Naive thymus-derived CD4-positive, alpha-beta T cell (primary cell): Measurements from ENCODE around the gene ALKBH3. TPM values are rescaled to one million over a fixed set of nuclear protein-coding genes. Genes with fewer than 3 reads are reported as not detected.

Experiments
- ATAC-seq: fragments of 150-1000 bp; cut with Tn5 transposase; 2 replicates; pipeline ENCODE4 v1.10.0; 2021; ENCODE audit warnings: mild to moderate bottlenecking, moderate library complexity
- CTCF ChIA-PET: fragments of 350-600 bp; sonication (Branson Sonifier 250); formaldehyde crosslinking; loops from one replicate; lab custom pipeline; 2021; ENCODE audit warnings: antibody characterized with exemption; lab: Charles Lee
- POLR2A ChIA-PET: fragments of 350-600 bp; sonication (Branson Sonifier 250); formaldehyde crosslinking; loops from one replicate; lab custom pipeline; 2021; ENCODE audit warnings: antibody characterized with exemption, inconsistent platforms; lab: Charles Lee
- DNase-seq, 9 donors: peaks; one replicate each; pipeline versions ENCODE4 v3.0.0 to v3.0.0-alpha.2; 2020 to 2022; ENCODE audit warnings: mixed read lengths in 1 of 9
- H3K27ac ChIP-seq: one replicate; pipeline ENCODE4 v1.7.0; 2013; ENCODE audit warnings: mild to moderate bottlenecking, low read depth, low read length, moderate library complexity
- H3K27me3 ChIP-seq, 2 donors: one replicate each; pipeline ENCODE4 v1.7.0; 2013; ENCODE audit warnings: low read length in 2 of 2, mild to moderate bottlenecking in 2 of 2, moderate library complexity in 2 of 2; ENCODE audit not compliant: control insufficient read depth in 2 of 2, insufficient read depth in 2 of 2
- H3K36me3 ChIP-seq, 3 experiments: 1 replicate in 2 of 3; 2 replicates in 1 of 3; pipeline ENCODE4 v1.7.0; 2013; ENCODE audit warnings: low read length in 3 of 3, mild to moderate bottlenecking in 3 of 3, moderate library complexity in 1 of 3; ENCODE audit not compliant: insufficient read depth in 3 of 3, control insufficient read depth in 2 of 3
- H3K4me1 ChIP-seq, 2 donors: one replicate each; pipeline ENCODE4 v1.7.0; 2013; ENCODE audit warnings: low read length in 2 of 2, mild to moderate bottlenecking in 2 of 2, moderate library complexity in 1 of 2; ENCODE audit not compliant: control insufficient read depth in 2 of 2, insufficient read depth in 2 of 2
- H3K4me3 ChIP-seq: 2 replicates; pipeline ENCODE4 v1.7.0; 2013; ENCODE audit warnings: mild to moderate bottlenecking, low read length
- H3K9me3 ChIP-seq, 3 experiments: 1 replicate in 2 of 3; 2 replicates in 1 of 3; pipeline ENCODE4 v1.7.0; 2013; ENCODE audit warnings: low read length in 3 of 3; ENCODE audit not compliant: control insufficient read depth in 2 of 3
- H3K27ac Mint-ChIP-seq, 9 donors: one replicate each; pipeline ENCODE4 v1.8.0; 2020 to 2022; ENCODE audit warnings: mixed read lengths in 9 of 9, mild to moderate bottlenecking in 8 of 9, moderate library complexity in 5 of 9, inconsistent platforms in 2 of 9
- H3K27me3 Mint-ChIP-seq, 5 donors: one replicate each; pipeline ENCODE4 v1.8.0; 2021 to 2022; ENCODE audit warnings: mixed read lengths in 5 of 5, mild to moderate bottlenecking in 1 of 5
- H3K36me3 Mint-ChIP-seq, 5 donors: one replicate each; pipeline ENCODE4 v1.8.0; 2020 to 2022; ENCODE audit warnings: mixed read lengths in 5 of 5, mild to moderate bottlenecking in 3 of 5, inconsistent platforms in 1 of 5
- H3K4me1 Mint-ChIP-seq, 7 donors: one replicate each; pipeline ENCODE4 v1.8.0; 2020 to 2022; ENCODE audit warnings: mixed read lengths in 7 of 7, mild to moderate bottlenecking in 3 of 7, inconsistent platforms in 1 of 7
- H3K4me3 Mint-ChIP-seq, 10 donors: one replicate each; pipeline ENCODE4 v1.8.0; 2020 to 2022; ENCODE audit warnings: mild to moderate bottlenecking in 10 of 10, mixed read lengths in 10 of 10, moderate library complexity in 6 of 10, inconsistent platforms in 2 of 10
- H3K9me3 Mint-ChIP-seq, 11 donors: one replicate each; pipeline ENCODE4 v1.8.0; 2020 to 2022; ENCODE audit warnings: mixed read lengths in 11 of 11, mild to moderate bottlenecking in 4 of 11, inconsistent platforms in 1 of 11, moderate library complexity in 1 of 11
- intact Hi-C, 2 donors: fragments of 100-400 bp; cut with micrococcal nuclease; formaldehyde crosslinking; loops; one replicate each; pipeline ENCODE4 v1.15.1; 2023
- polyA plus RNA-seq, 2 donors: library from polyadenylated mRNA; unstranded; fragments of 300-500 nt; fragmentation: Illumina TruSeq; gene quantifications; one replicate each; pipeline ENCODE4 v1.2.3, GENCODE V29; 2021
- total RNA-seq, 6 experiments: library from RNA in 5 of 6; stranded (reverse) in 5 of 6; gene quantifications; 1 replicate in 5 of 6; 2 replicates in 1 of 6; pipeline ENCODE4 v1.2.3 and lab custom pipeline; 2021 to 2026

ALKBH3 gene
- total and polyA plus RNA-seq, 7 experiments from 2014 or later, result 28.9 to 43.2 (median 30.4) TPM

- peaks cover 0 to 8% (median 0%) of the 10 kb centered on the region in 11 donors for H3K9me3 Mint-ChIP-seq
- ChIA-PET CTCF (no interaction called here), POLR2A (no interaction called here)
Observed at GRCh38 chr11:43962383-43963278, 82.0 kb downstream of the ALKBH3 start.

DNA sequence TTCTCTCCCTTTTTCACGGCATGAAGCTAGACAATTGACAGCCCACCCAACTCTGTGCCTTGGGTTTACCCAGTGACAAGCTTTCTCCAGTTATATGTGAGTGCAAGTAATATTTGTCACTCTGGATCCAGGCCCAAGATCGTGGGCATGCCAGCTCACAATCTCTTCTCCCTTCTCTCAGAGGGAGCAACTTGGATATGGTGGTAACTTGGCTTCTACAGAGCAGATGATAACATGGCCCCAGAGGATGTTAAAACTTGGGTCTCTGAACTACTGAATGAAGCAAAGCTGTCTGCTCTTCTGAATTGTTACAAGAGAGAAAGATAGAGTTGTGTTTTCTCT lies 82.6 kb downstream of the ALKBH3 start:
- peaks cover 0 to 2% (median 0%) of the 10 kb centered on the region in 5 donors for H3K36me3 Mint-ChIP-seq
- Histone ChIP-seq H3K27me3 (no peaks in the 10 kb centered on the region), H3K4me1 (no peaks in the 10 kb centered on the region), H3K9me3 (no peaks in the 10 kb centered on the region), H3K4me3 (no peak overlapping the region), H3K36me3 (no peaks in the 10 kb centered on the region), H3K27ac (no peak overlapping the region)
- H3K27ac Mint-ChIP-seq, result no peak overlapping the region
- DNase-seq (no peak), ATAC-seq (no peak)
- peaks cover 0 to 2% (median 0%) of the 10 kb centered on the region in 7 donors for H3K4me1 Mint-ChIP-seq
- peaks cover 23 to 42% (median 28%) of the 10 kb centered on the region in 5 donors for H3K27me3 Mint-ChIP-seq
- peaks cover 0 to 8% (median 0%) of the 10 kb centered on the region in 11 donors for H3K9me3 Mint-ChIP-seq
- no peak overlapping the region for H3K4me3 Mint-ChIP-seq
- intact Hi-C loops, result no loop called here
- POLR2A ChIA-PET, result no interaction called here
- CTCF ChIA-PET, result no interaction called here

More at GRCh38 chr11:43962383-43963278, 82.0 kb downstream of the ALKBH3 start:
- DNase-seq (no peak), ATAC-seq (no peak)
- no peak overlapping the region for H3K4me3 Mint-ChIP-seq
- H3K27ac ChIP-seq, result no peak overlapping the region
- intact Hi-C loops, result no loop called here
- no peaks in the 10 kb centered on the region for H3K27me3 ChIP-seq
- no peaks in the 10 kb centered on the region for H3K4me1 ChIP-seq
- peaks cover 20 to 36% (median 27%) of the 10 kb centered on the region in 5 donors for H3K27me3 Mint-ChIP-seq
- peaks cover 0 to 3% (median 0%) of the 10 kb centered on the region in 5 donors for H3K36me3 Mint-ChIP-seq
- peaks cover 0 to 2% (median 0%) of the 10 kb centered on the region in 7 donors for H3K4me1 Mint-ChIP-seq
- no peak overlapping the region for H3K27ac Mint-ChIP-seq
- no peaks in the 10 kb centered on the region for H3K36me3 ChIP-seq
- no peak overlapping the region for H3K4me3 ChIP-seq
- H3K9me3 ChIP-seq, result no peaks in the 10 kb centered on the region

DNA sequence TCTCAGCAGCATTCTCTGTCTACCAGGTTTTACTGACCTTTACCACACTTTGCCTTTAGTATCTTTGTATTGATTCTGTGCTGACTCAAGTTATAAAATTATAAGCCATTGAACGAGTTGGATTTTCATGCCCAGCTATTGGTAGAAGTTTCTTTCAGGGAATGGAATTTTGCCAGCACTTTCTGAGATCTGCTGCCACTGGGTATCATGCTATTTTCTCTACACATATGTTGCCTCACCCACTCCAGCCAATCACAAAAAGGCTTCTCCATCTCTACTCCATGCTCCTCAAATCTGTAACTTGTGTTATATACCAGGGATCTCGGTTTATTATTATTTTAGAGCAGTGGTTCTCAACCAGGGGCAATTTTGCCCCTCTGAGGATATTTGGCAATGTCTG lies 87.0 kb downstream of the ALKBH3 start:
- H3K9me3 ChIP-seq, result no peaks in the 10 kb centered on the region
- ChIA-PET POLR2A (no interaction called here), CTCF (interaction anchor here (0.6 kb wide), 1 partner anchor 97 kb away, joined by 3 read pairs; no protein-coding TSS in a partner anchor)
- H3K9me3 Mint-ChIP-seq, result peaks cover 0 to 8% (median 0%) of the 10 kb centered on the region in 11 donors
- no peaks in the 10 kb centered on the region for H3K36me3 ChIP-seq
- no peaks in the 10 kb centered on the region for H3K4me1 Mint-ChIP-seq
- no peaks in the 10 kb centered on the region for H3K4me1 ChIP-seq
- H3K27me3 ChIP-seq, result no peaks in the 10 kb centered on the region
- H3K4me3 ChIP-seq, result no peak overlapping the region
- DNase-seq (no peak), ATAC-seq (no peak)
- intact Hi-C loops, result no loop called here
- no peaks in the 10 kb centered on the region for H3K36me3 Mint-ChIP-seq
- no peak overlapping the region for H3K27ac ChIP-seq
- no peak overlapping the region for H3K27ac Mint-ChIP-seq
- peaks cover 22 to 47% (median 36%) of the 10 kb centered on the region in 5 donors for H3K27me3 Mint-ChIP-seq
- no peak overlapping the region for H3K4me3 Mint-ChIP-seq

DNA sequence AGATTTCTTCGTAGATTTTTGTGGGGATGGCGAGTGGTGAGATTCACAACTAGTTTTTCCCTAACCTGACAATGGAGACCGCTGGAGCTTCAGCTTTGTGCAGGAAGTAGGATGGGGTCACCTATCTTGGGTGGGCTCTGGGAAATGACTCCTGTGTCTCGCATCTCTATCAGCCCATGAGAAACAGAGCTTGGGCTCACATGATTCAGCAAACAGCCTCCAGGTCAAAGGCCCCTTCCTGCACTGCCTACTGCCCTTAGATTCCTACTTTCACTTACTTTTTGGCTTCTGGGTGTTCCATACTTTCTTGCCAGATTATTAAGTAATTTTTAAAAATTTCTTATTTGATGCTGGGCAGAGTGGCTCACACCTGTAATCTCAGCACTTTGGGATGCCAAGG lies 88.1 kb downstream of the ALKBH3 start:
- Histone ChIP-seq H3K9me3 (no peaks in the 10 kb centered on the region), H3K27me3 (no peaks in the 10 kb centered on the region), H3K4me1 (no peaks in the 10 kb centered on the region), H3K27ac (no peak overlapping the region), H3K36me3 (no peaks in the 10 kb centered on the region), H3K4me3 (no peak overlapping the region)
- POLR2A ChIA-PET, result no interaction called here
- CTCF ChIA-PET, result no interaction called here
- Mint-ChIP-seq H3K4me3 (no peak overlapping the region), H3K36me3 (no peaks in the 10 kb centered on the region), H3K27ac (no peak overlapping the region), H3K9me3 (peaks cover 0 to 10% (median 3%) of the 10 kb centered on the region in 11 donors), H3K27me3 (peaks cover 18 to 37% (median 26%) of the 10 kb centered on the region in 5 donors), H3K4me1 (no peaks in the 10 kb centered on the region)
- intact Hi-C loops, result no loop called here
- ATAC-seq, result no peak
- no peak for DNase-seq

DNA sequence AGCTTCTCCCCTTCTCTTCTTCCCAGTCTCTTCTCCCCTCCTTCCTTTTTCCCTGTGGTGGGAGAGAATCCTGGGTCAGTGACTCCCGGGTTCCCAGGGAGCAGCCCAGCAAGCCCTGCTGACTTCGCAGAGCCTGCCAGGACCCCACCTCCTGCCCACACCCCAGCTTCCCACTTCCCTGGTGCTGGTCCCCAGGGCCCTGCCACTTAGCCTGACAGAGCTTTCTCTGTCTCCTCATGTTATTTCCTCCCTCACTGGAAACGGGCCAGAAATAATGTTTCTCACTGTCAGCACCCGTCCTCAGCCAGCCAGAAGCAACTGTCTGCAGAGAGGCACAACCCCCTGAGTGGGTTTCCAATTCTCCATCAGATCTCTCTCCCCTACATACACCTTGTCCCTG lies 88.9 kb downstream of the ALKBH3 start:
- H3K27ac ChIP-seq, result no peak overlapping the region
- Mint-ChIP-seq H3K4me1 (no peaks in the 10 kb centered on the region), H3K27me3 (peaks cover 15 to 34% (median 23%) of the 10 kb centered on the region in 5 donors), H3K27ac (no peak overlapping the region), H3K4me3 (no peak overlapping the region), H3K9me3 (peaks cover 0 to 14% (median 5%) of the 10 kb centered on the region in 11 donors), H3K36me3 (no peaks in the 10 kb centered on the region)
- peaks cover 0 to 1% (median 0%) of the 10 kb centered on the region in 3 experiments for H3K9me3 ChIP-seq
- no peak overlapping the region for H3K4me3 ChIP-seq
- intact Hi-C loops, result no loop called here
- no peaks in the 10 kb centered on the region for H3K27me3 ChIP-seq
- H3K4me1 ChIP-seq, result no peaks in the 10 kb centered on the region
- DNase-seq, result no peak
- ChIA-PET POLR2A (no interaction called here), CTCF (no interaction called here)
- H3K36me3 ChIP-seq, result no peaks in the 10 kb centered on the region
- ATAC-seq, result no peak

Other genes with a start within 250 kb of the ALKBH3 start
- gene HSD17B12, start 200.1 kb upstream of the ALKBH3 start, total RNA-seq, result 10 to 100 TPM; 21.1 to 39.5 (median 24.7) TPM
- 10 to 100 TPM; 20.3 to 27.7 TPM for gene HSD17B12, start 200.1 kb upstream of the ALKBH3 start, polyA plus RNA-seq
- 1 to 10 TPM in 1 of 5 experiments, under 1 TPM in 2, not detected in 2; 0.36 to 1.5 (median 0.64) TPM for gene C11orf96, start 61.8 kb downstream of the ALKBH3 start, total RNA-seq
- not detected for gene C11orf96, start 61.8 kb downstream of the ALKBH3 start, polyA plus RNA-seq
- not detected for gene ACCSL, start 167.2 kb downstream of the ALKBH3 start, total RNA-seq
- not detected for gene ACCSL, start 167.2 kb downstream of the ALKBH3 start, polyA plus RNA-seq
- 10 to 100 TPM; 25.1 to 79.2 (median 57.6) TPM for gene ACCS, start 185.4 kb downstream of the ALKBH3 start, total RNA-seq
- gene ACCS, start 185.4 kb downstream of the ALKBH3 start, polyA plus RNA-seq, result 1 to 10 TPM; 1.4 to 3.1 TPM
- 10 to 100 TPM; 27.2 to 33.4 (median 30.7) TPM for gene EXT2, start 214.8 kb downstream of the ALKBH3 start, total RNA-seq
- 10 to 100 TPM; 39.6 to 43.9 TPM for gene EXT2, start 214.8 kb downstream of the ALKBH3 start, polyA plus RNA-seq